Tibial nerve (tissue), 4 donors: ENCODE results near the gene UBASH3B. TPM values are rescaled to one million over a fixed set of nuclear protein-coding genes. Genes with fewer than 3 reads are reported as not detected.

Experiments used
- DNase-seq, 2 donors: peaks; one replicate each; pipeline ENCODE4 v3.0.0-alpha.2; 2019; ENCODE audit warnings: low spot score in 2 of 2
- H3K27ac ChIP-seq, 4 donors: fragments of 200-600 bp; sonication (generic) in 3 of 4; one replicate each; pipeline ENCODE4 v1.5.1; 2017 to 2019; ENCODE audit warnings: mild to moderate bottlenecking in 1 of 4
- H3K27me3 ChIP-seq, 2 donors: fragments of 200-600 bp; sonication (generic) in 1 of 2; one replicate each; pipeline versions ENCODE4 v1.5.1 to v1.6.0; 2017 to 2019
- H3K36me3 ChIP-seq, 3 donors: fragments of 200-600 bp; sonication (generic); one replicate each; pipeline ENCODE4 v1.5.1; 2018 to 2019
- H3K4me1 ChIP-seq, 4 donors: fragments of 200-600 bp; sonication (generic) in 3 of 4; one replicate each; pipeline ENCODE4 v1.5.1; 2017 to 2019
- H3K4me3 ChIP-seq, 4 donors: fragments of 200-600 bp; sonication (generic) in 3 of 4; one replicate each; pipeline ENCODE4 v1.5.1; 2017 to 2019; ENCODE audit warnings: mild to moderate bottlenecking in 1 of 4, moderate library complexity in 1 of 4
- H3K9me3 ChIP-seq, 4 donors: fragments of 200-600 bp; sonication (generic) in 3 of 4; one replicate each; pipeline ENCODE4 v1.5.1; 2017 to 2019
- EP300 ChIP-seq, 2 donors: sonication (generic); formaldehyde crosslinking; IDR thresholded peaks; one replicate each; pipeline ENCODE4 v1.6.1; 2017; ENCODE audit warnings: antibody characterized with exemption in 2 of 2, mild to moderate bottlenecking in 1 of 2
- POLR2A ChIP-seq, 2 donors: fragments of 450-650 bp; IDR thresholded peaks; one replicate each; pipeline ENCODE4 v1.6.1; 2017; ENCODE audit warnings: antibody characterized with exemption in 2 of 2, mild to moderate bottlenecking in 2 of 2, moderate library complexity in 2 of 2
- WGBS, 2 donors: methylation state at CpG; one replicate each; pipeline ENCODE4 v1.1.5; 2018; 5-methylcytosine and 5-hydroxymethylcytosine counted together
- total RNA-seq, 4 donors: library from RNA; depleted of rRNA; stranded (reverse); fragments of >200 nt; gene quantifications; one replicate each; pipeline ENCODE4 v1.1.0, GENCODE V29; 2016
- TF ChIP-seq, protein P1 (sequence below), 5 experiments: fragments of 200-600 bp in 3 of 5; fragments of 450-650 bp in 2 of 5; sonication (generic) in 3 of 5; IDR thresholded peaks; one replicate each; pipeline ENCODE4 v1.5.1; 2016 to 2019; ENCODE audit warnings: antibody characterized with exemption in 5 of 5, mild to moderate bottlenecking in 3 of 5, moderate library complexity in 2 of 5

The UBASH3B gene
- total RNA-seq, 4 donors from 2014 or later, result 0.66 to 5.1 (median 1.8) TPM

DNA sequence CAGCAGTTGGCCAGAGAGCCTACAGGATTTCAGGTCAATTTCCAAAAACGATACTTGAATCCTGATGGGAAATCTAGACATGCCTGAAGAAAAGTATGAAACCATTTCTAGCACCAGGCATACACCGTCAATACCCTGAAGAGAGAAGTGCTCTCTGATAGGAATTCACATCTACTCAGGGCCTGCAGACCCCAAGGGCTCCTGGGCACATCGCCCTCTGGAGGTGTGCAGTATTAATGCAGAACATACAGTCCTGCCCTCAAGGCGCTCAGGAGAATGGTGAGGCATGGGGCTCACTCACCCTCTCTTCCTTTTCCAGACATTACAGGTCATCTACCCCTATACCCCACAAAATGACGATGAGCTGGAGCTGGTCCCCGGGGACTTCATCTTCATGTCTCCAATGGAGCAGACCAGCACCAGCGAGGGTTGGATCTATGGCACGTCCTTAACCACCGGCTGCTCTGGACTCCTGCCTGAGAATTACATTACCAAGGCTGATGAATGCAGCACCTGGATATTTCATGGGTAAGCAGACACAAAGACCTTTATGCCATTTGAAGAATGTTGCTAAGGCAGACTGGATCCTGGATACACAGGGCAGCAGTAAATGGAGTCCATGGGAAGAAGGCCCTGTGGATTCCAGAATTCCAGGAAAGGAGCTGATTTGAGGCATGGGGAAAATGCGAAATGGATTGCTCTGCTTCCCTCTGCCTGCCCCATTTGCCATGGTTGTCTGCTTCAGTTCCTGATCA is 133.4 kb downstream of the UBASH3B start:
- Histone ChIP-seq H3K27me3 (no peaks in the 10 kb centered on the region), H3K27ac (no peak overlapping the region), H3K4me3 (no peak overlapping the region), H3K9me3 (no peaks in the 10 kb centered on the region), H3K4me1 (peaks cover 0 to 12% (median 2%) of the 10 kb centered on the region in 4 donors), H3K36me3 (no peaks in the 10 kb centered on the region)
- DNase-seq, result no peak
- TF ChIP-seq, protein P1, sequence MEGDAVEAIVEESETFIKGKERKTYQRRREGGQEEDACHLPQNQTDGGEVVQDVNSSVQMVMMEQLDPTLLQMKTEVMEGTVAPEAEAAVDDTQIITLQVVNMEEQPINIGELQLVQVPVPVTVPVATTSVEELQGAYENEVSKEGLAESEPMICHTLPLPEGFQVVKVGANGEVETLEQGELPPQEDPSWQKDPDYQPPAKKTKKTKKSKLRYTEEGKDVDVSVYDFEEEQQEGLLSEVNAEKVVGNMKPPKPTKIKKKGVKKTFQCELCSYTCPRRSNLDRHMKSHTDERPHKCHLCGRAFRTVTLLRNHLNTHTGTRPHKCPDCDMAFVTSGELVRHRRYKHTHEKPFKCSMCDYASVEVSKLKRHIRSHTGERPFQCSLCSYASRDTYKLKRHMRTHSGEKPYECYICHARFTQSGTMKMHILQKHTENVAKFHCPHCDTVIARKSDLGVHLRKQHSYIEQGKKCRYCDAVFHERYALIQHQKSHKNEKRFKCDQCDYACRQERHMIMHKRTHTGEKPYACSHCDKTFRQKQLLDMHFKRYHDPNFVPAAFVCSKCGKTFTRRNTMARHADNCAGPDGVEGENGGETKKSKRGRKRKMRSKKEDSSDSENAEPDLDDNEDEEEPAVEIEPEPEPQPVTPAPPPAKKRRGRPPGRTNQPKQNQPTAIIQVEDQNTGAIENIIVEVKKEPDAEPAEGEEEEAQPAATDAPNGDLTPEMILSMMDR (IDR thresholded peaks at IDR 0.05), result no peak
- WGBS, 2 donors, result 93 to 94% methylated on average over 10 of the region's 10 CpGs

DNA sequence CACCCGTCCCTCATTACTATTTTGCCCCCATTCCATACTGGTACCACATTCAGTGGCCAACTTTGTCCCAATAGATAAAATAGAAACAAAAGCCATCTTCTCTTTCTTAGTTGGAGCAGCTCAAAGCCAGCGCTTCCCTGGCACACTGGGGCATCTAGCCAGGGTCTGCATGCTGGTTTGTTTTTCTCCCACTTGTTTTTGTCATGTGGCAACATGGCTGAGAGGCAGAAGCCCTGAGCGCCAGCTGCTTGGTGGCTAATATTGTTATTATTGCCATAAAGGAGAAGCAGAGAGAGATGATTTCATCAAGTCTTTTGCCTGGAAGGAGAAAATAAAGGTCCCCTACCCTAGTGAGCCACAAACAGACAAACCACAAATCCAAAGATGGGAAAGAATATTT is 134.4 kb downstream of the UBASH3B start:
- no peak for DNase-seq
- 57 to 80% methylated on average over 3 of the region's 3 CpGs for WGBS, 2 donors

DNA sequence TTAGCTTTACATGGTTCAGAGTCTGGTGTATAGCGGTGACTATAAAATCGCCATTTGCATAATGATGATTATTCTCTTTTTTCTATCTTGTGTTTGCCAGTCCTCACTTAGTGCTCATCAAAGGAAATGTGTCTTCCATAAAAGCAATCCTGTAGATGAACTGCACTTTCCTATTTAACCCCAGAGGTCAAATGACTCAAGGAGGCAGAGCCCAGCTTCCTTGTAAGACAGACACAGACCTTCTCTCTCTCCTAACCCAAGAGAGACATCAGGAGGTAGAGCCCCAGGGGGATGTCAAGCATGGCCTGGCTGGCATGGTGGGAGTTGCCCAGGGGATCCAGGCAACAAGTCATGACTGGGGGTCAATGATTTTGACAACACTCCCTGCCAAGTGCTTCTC is 135.9 kb downstream of the UBASH3B start:
- Histone ChIP-seq H3K4me3 (no peak overlapping the region), H3K27ac (peak overlapping the region in 1 of 4 donors; percentile 50), H3K27me3 (no peaks in the 10 kb centered on the region), H3K36me3 (no peaks in the 10 kb centered on the region), H3K4me1 (no peaks in the 10 kb centered on the region), H3K9me3 (no peaks in the 10 kb centered on the region)
- WGBS, 2 donors, result 91 to 96% methylated on average over 2 of the region's 2 CpGs
- no peak for DNase-seq
- no peak for TF ChIP-seq EP300 (IDR thresholded peaks at IDR 0.05)
- TF ChIP-seq POLR2A (IDR thresholded peaks at IDR 0.05), result no peak
- TF ChIP-seq, protein P1 (IDR thresholded peaks at IDR 0.05), result no peak

More for the DNA sequence above, 134.4 kb downstream of the UBASH3B start:
- Histone ChIP-seq H3K4me3 (no peak overlapping the region), H3K27ac (no peak overlapping the region), H3K4me1 (peaks cover 0 to 8% (median 0%) of the 10 kb centered on the region in 4 donors), H3K36me3 (no peaks in the 10 kb centered on the region), H3K9me3 (no peaks in the 10 kb centered on the region), H3K27me3 (no peaks in the 10 kb centered on the region)
- TF ChIP-seq, protein P1 (IDR thresholded peaks at IDR 0.05), result no peak
- no peak for TF ChIP-seq POLR2A (IDR thresholded peaks at IDR 0.05)
- no peak for TF ChIP-seq EP300 (IDR thresholded peaks at IDR 0.05)

DNA sequence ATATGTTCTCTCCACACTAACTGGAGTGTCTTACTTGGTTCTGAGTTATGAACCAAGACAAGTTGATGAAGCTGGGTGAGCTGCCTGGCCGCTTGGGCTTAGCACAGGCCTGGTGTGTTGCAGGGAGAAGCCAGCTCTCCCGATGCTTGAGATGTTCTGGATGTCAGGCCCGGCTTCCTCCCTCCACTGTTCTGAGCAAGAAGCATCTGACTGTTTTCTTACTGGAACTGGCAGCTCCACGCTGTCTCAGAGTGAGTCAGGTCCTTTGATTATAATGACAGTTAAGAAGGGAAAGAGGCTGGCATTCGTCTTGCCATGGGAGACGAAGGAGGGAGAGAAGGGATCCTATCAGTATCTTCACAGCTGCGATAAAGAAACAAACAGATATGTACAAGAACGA is 136.3 kb downstream of the UBASH3B start:
- Histone ChIP-seq H3K4me3 (no peak overlapping the region), H3K27me3 (no peaks in the 10 kb centered on the region), H3K36me3 (peaks cover 0 to 4% (median 0%) of the 10 kb centered on the region in 3 donors), H3K9me3 (no peaks in the 10 kb centered on the region), H3K27ac (peak overlapping the region in 1 of 4 donors; percentile 50), H3K4me1 (no peaks in the 10 kb centered on the region)
- TF ChIP-seq, protein P1 (IDR thresholded peaks at IDR 0.05), result no peak
- TF ChIP-seq POLR2A (IDR thresholded peaks at IDR 0.05) (no peak), EP300 (IDR thresholded peaks at IDR 0.05) (no peak)
- 76 to 83% methylated on average over 8 of the region's 8 CpGs for WGBS, 2 donors
- DNase-seq, result no peak

DNA sequence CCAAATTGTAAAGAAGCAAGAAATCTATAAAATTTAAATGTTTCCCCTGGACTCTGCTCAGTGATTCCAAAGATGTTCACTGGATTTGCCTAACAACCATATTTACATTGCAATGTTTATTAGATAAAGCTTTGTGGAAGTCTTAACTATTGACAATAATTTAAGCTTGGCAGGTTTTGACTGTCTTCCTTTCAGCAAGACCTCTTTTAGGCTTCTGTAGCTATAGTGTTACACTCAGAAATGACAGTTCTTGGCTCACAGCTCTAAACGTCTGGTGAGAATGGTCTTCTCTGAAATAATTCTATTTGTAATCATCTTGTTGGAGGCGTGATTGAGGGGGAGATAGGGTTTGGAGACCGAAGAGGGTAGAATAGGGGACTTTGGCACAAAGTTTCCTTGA is 138.0 kb downstream of the UBASH3B start:
- H3K27ac ChIP-seq, result no peak overlapping the region
- no peaks in the 10 kb centered on the region for H3K27me3 ChIP-seq
- no peaks in the 10 kb centered on the region for H3K9me3 ChIP-seq
- no peak for DNase-seq
- peaks cover 0 to 8% (median 0%) of the 10 kb centered on the region in 3 donors for H3K36me3 ChIP-seq
- WGBS, 2 donors, result 56 to 64% methylated on average over 3 of the region's 3 CpGs
- no peaks in the 10 kb centered on the region for H3K4me1 ChIP-seq
- H3K4me3 ChIP-seq, result no peak overlapping the region
- TF ChIP-seq EP300 (IDR thresholded peaks at IDR 0.05) (no peak), POLR2A (IDR thresholded peaks at IDR 0.05) (no peak)
- TF ChIP-seq, protein P1 (IDR thresholded peaks at IDR 0.05), result no peak
